ENCODE data around the gene INHA.

INHA gene

GRCh38 chr2:219559156-219559915, 12.8 kb upstream of the INHA start:
- DNase-seq: no peak

- no peak for DNase-seq
Observed at GRCh38 chr2:219560037-219560892, 11.8 kb upstream of the INHA start.

GRCh38 chr2:219560893-219561178, 11.3 kb upstream of the INHA start:
- no peak for DNase-seq

GRCh38 chr2:219561179-219562048, 10.7 kb upstream of the INHA start:
- DNase-seq: no peak

- DNase-seq: no peak
Observed at GRCh38 chr2:219562049-219563020, 9.8 kb upstream of the INHA start.

- no peak for DNase-seq
Observed at GRCh38 chr2:219563271-219563928, 8.7 kb upstream of the INHA start.

- DNase-seq: no peak
Observed at GRCh38 chr2:219565130-219566080, 6.7 kb upstream of the INHA start.

- DNase-seq: no peak
Observed at GRCh38 chr2:219566640-219567039, 5.5 kb upstream of the INHA start.

GRCh38 chr2:219567131-219567530, 5.0 kb upstream of the INHA start:
- no peak for DNase-seq

- DNase-seq: no peak
Observed at GRCh38 chr2:219567791-219568361, 4.2 kb upstream of the INHA start.

GRCh38 chr2:219569041-219569440, 3.1 kb upstream of the INHA start:
- DNase-seq: no peak

- DNase-seq: no peak
Observed at GRCh38 chr2:219569635-219570034, 2.5 kb upstream of the INHA start.

- no peak for DNase-seq
Observed at GRCh38 chr2:219570194-219570923, 1.8 kb upstream of the INHA start.

- no peak for DNase-seq
Observed at GRCh38 chr2:219570924-219571310, 1.2 kb upstream of the INHA start.

GRCh38 chr2:219571311-219572236, 536 bp upstream of the INHA start, which contains the start of gene OBSL1:
Gene OBSL1, minus strand, starts transcription at chr2:219571539. Its CDS starts 307 bp downstream, at chr2:219571232.
- DNase-seq: no peak

GRCh38 chr2:219573166-219573565, 1.1 kb downstream of the INHA start:
- no peak for DNase-seq

GRCh38 chr2:219574484-219575311, 2.6 kb downstream of the INHA start:
- no peak for DNase-seq
